SK-N-MC (cell line): ENCODE results near the gene PEAK1.

Experiments used
- EZH2 ChIP-seq: fragments of 200-600 bp; sonication (generic); IDR thresholded peaks from one replicate; pipeline ENCODE4 v1.6.1; 2017; ENCODE audit warnings: antibody characterized with exemption
- FOXP2 ChIP-seq: optimal IDR thresholded peaks from 2 replicates; pipeline ENCODE3; 2011; ENCODE audit warnings: mild to moderate bottlenecking, moderate library complexity; ENCODE audit not compliant: insufficient read depth; ENCODE audit errors: extremely low read length, control extremely low read depth
- POLR2AphosphoS5 ChIP-seq: IDR thresholded peaks from 2 replicates; pipeline ENCODE4 v1.6.1; 2012; ENCODE audit warnings: mild to moderate bottlenecking, low read depth, low read length, borderline replicate concordance

DNA sequence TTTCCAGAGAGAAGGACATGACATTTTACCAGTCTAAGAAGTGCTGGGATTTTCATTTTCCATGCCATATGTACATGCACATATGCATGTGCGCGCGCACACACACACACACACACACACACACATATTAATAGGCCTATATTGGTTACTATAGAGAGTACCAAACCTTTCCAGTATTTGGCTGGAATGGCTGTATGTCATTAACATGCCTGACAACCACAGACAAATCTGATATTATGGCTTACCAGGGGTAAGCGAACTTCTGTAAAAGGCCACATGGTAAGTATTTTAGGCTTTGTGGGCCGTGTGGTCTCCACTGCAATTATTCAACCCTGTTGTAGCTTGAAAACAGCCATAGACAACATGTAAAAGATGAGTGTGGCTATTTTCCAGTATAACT lies 251.8 kb downstream of the PEAK1 start:
- TF ChIP-seq POLR2AphosphoS5: no peak
- TF ChIP-seq EZH2: no peak
- no peak for TF ChIP-seq FOXP2
